ENCODE results near the gene KIFAP3. TPM values are rescaled to one million over a fixed set of nuclear protein-coding genes. Genes with fewer than 3 reads are reported as not detected.
"Not testable (repeated sequence)": the region's sequence is repeated elsewhere in the genome, so short reads cannot be mapped to it uniquely, and the experiment has no call there.

The KIFAP3 gene
- 10 to 100 TPM; 21.6 to 24.1 TPM for total RNA-seq

- Mint-ChIP-seq H3K9me3 (peaks cover 18% of the 10 kb centered on the region), H3K4me3 (peak within 1 kb of the TSS; percentile 95), H3K27me3 (no peaks in the 10 kb centered on the region), H3K36me3 (ENCODE audit: low read depth) (peaks cover 30% of the 10 kb centered on the region), H3K4me1 (peaks cover 51% of the 10 kb centered on the region), H3K27ac (peak within 1 kb of the TSS; percentile 96)
- DNase-seq: peak; percentile 97
- CTCF ChIA-PET: interaction anchor here (0.7 kb wide), 1 partner anchor 30 kb away, joined by 3 read pairs; no protein-coding TSS in a partner anchor
- POLR2A ChIA-PET: no interaction called here
Measured at GRCh38 chr1:170074250-170075157, at the start of gene KIFAP3. Gene KIFAP3 (minus strand): TSS chr1:170074695. CDS start chr1:170074467, 228 bp downstream.

- Mint-ChIP-seq H3K9me3 (peaks cover 7% of the 10 kb centered on the region), H3K36me3 (ENCODE audit: low read depth) (no peaks in the 10 kb centered on the region), H3K4me3 (no peak overlapping the region), H3K27ac (no peak overlapping the region), H3K27me3 (peaks cover 8% of the 10 kb centered on the region), H3K4me1 (peaks cover 1% of the 10 kb centered on the region)
- POLR2A ChIA-PET: no interaction called here
- DNase-seq: no peak
- CTCF ChIA-PET: no interaction called here
Measured at GRCh38 chr1:170122366-170122765, 47.9 kb upstream of the KIFAP3 start.

GRCh38 chr1:170114906-170115305, 40.4 kb upstream of the KIFAP3 start:
- Mint-ChIP-seq H3K9me3 (peaks cover 6% of the 10 kb centered on the region), H3K4me3 (no peak overlapping the region), H3K27me3 (peaks cover 2% of the 10 kb centered on the region), H3K4me1 (no peaks in the 10 kb centered on the region), H3K36me3 (ENCODE audit: low read depth) (no peaks in the 10 kb centered on the region), H3K27ac (no peak overlapping the region)
- DNase-seq: no peak
- CTCF ChIA-PET: no interaction called here
- POLR2A ChIA-PET: no interaction called here

GRCh38 chr1:170113140-170113539, 38.6 kb upstream of the KIFAP3 start:
- H3K4me3 Mint-ChIP-seq; CTCF ChIA-PET; H3K27me3 Mint-ChIP-seq; H3K4me1 Mint-ChIP-seq; H3K27ac Mint-ChIP-seq; DNase-seq; H3K9me3 Mint-ChIP-seq; POLR2A ChIA-PET; H3K36me3 Mint-ChIP-seq (ENCODE audit: low read depth): not testable (repeated sequence)

- H3K4me3 Mint-ChIP-seq: no peak overlapping the region
- DNase-seq: no peak
- ChIA-PET CTCF (no interaction called here), POLR2A (no interaction called here)
- H3K27me3 Mint-ChIP-seq: peaks cover 10% of the 10 kb centered on the region
- H3K4me1 Mint-ChIP-seq: no peaks in the 10 kb centered on the region
- H3K36me3 Mint-ChIP-seq (ENCODE audit: low read depth): no peaks in the 10 kb centered on the region
- no peaks in the 10 kb centered on the region for H3K9me3 Mint-ChIP-seq
- H3K27ac Mint-ChIP-seq: no peak overlapping the region
Measured at GRCh38 chr1:170097449-170097948, 23.0 kb upstream of the KIFAP3 start.

- H3K36me3 Mint-ChIP-seq (ENCODE audit: low read depth): no peaks in the 10 kb centered on the region
- H3K27ac Mint-ChIP-seq: no peak overlapping the region
- ChIA-PET POLR2A (no interaction called here), CTCF (no interaction called here)
- DNase-seq: no peak
- H3K4me3 Mint-ChIP-seq: no peak overlapping the region
- H3K4me1 Mint-ChIP-seq: no peaks in the 10 kb centered on the region
- peaks cover 10% of the 10 kb centered on the region for H3K27me3 Mint-ChIP-seq
- no peaks in the 10 kb centered on the region for H3K9me3 Mint-ChIP-seq
Measured at GRCh38 chr1:170096806-170097340, 22.4 kb upstream of the KIFAP3 start.

- POLR2A ChIA-PET: no interaction called here
- no peaks in the 10 kb centered on the region for H3K9me3 Mint-ChIP-seq
- H3K27me3 Mint-ChIP-seq: peaks cover 10% of the 10 kb centered on the region
- no peaks in the 10 kb centered on the region for H3K36me3 Mint-ChIP-seq (ENCODE audit: low read depth)
- DNase-seq: no peak
- no peak overlapping the region for H3K27ac Mint-ChIP-seq
- CTCF ChIA-PET: no interaction called here
- no peaks in the 10 kb centered on the region for H3K4me1 Mint-ChIP-seq
- H3K4me3 Mint-ChIP-seq: no peak overlapping the region
Measured at GRCh38 chr1:170095976-170096748, 21.7 kb upstream of the KIFAP3 start.

- H3K9me3 Mint-ChIP-seq; H3K4me1 Mint-ChIP-seq; H3K27ac Mint-ChIP-seq; H3K27me3 Mint-ChIP-seq; CTCF ChIA-PET; H3K36me3 Mint-ChIP-seq (ENCODE audit: low read depth); DNase-seq; POLR2A ChIA-PET; H3K4me3 Mint-ChIP-seq: not testable (repeated sequence)
Measured at GRCh38 chr1:170094697-170095616, 20.5 kb upstream of the KIFAP3 start.

- no peak overlapping the region for H3K27ac Mint-ChIP-seq
- CTCF ChIA-PET: interaction anchor here (1.6 kb wide), 1 partner anchor 13 kb away, joined by 4 read pairs; no protein-coding TSS in a partner anchor
Measured at GRCh38 chr1:170086399-170087032, 12.0 kb upstream of the KIFAP3 start.

GRCh38 chr1:170085091-170085490, 10.6 kb upstream of the KIFAP3 start:
- Mint-ChIP-seq H3K4me1 (no peaks in the 10 kb centered on the region), H3K36me3 (ENCODE audit: low read depth) (no peaks in the 10 kb centered on the region), H3K4me3 (no peak overlapping the region), H3K27ac (no peak overlapping the region), H3K27me3 (peaks cover 15% of the 10 kb centered on the region), H3K9me3 (no peaks in the 10 kb centered on the region)
- ChIA-PET POLR2A (no interaction called here), CTCF (interaction anchor here (1.0 to 1.6 kb wide), 2 partner anchors 14 to 16 kb away, joined by 4 read pairs; no protein-coding TSS in a partner anchor)
- DNase-seq: no peak

More at GRCh38 chr1:170086399-170087032, 12.0 kb upstream of the KIFAP3 start:
- no peak for DNase-seq
- H3K36me3 Mint-ChIP-seq (ENCODE audit: low read depth): no peaks in the 10 kb centered on the region
- H3K27me3 Mint-ChIP-seq: peaks cover 15% of the 10 kb centered on the region
- H3K4me3 Mint-ChIP-seq: no peak overlapping the region
- POLR2A ChIA-PET: no interaction called here
- H3K9me3 Mint-ChIP-seq: no peaks in the 10 kb centered on the region
- no peaks in the 10 kb centered on the region for H3K4me1 Mint-ChIP-seq

- peaks cover 4% of the 10 kb centered on the region for H3K27me3 Mint-ChIP-seq
- H3K4me1 Mint-ChIP-seq: peaks cover 17% of the 10 kb centered on the region
- H3K27ac Mint-ChIP-seq: no peak overlapping the region
- peaks cover 14% of the 10 kb centered on the region for H3K9me3 Mint-ChIP-seq
- H3K4me3 Mint-ChIP-seq: no peak overlapping the region
- H3K36me3 Mint-ChIP-seq (ENCODE audit: low read depth): peaks cover 4% of the 10 kb centered on the region
- ChIA-PET POLR2A (no interaction called here), CTCF (no interaction called here)
- no peak for DNase-seq
Measured at GRCh38 chr1:170078610-170079189, 4.2 kb upstream of the KIFAP3 start.
